ENCODE data around the gene SLC25A29. TPM values are rescaled to one million over a fixed set of nuclear protein-coding genes. Genes with fewer than 3 reads are reported as not detected.
A peak's percentile ranks its signal among the peaks of the same experiment; 100 is the strongest.

SLC25A29 gene
- total and polyA plus RNA-seq, 12 donors = 9.0 to 277 (median 88.4) TPM

DNA sequence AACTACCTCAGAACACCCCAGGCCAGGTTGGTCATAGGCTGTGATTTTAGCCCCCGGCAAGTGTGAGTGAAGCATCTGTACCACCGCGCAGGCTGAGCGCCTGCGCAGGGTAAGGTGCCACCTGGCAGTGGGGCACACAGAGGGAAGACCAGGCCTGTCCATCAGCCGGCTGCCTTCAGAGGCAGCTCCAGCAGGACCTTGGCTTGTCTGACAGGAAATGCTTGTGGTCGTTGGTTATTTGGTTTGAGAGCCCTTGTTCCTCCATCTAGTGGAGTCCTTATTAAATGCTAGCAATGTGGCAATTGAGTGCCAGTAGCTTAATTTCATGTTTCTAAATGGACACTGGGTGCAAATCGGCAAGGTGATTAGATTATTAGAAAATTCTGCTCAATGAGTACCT, 27.5 kb downstream of the SLC25A29 start:
- no peaks in the 10 kb centered on the region for H3K27me3 ChIP-seq
- no peaks in the 10 kb centered on the region for H3K9me3 ChIP-seq (replicated peaks in 1 of 3)
- intact Hi-C loops (cut with DNase I) = loop anchor here in 1 of 2 donors (5.0 kb wide), 1 partner anchor 36 kb away; no protein-coding TSS in a partner anchor
- peaks cover 0 to 15% of the 10 kb centered on the region in 2 donors for H3K36me3 ChIP-seq (replicated peaks in 1 of 2)
- TF ChIP-seq CTCF (IDR thresholded peaks at IDR 0.05) (no peak), POLR2A (IDR thresholded peaks at IDR 0.05) (no peak)
- DNase-seq = peak in 1 of 7 donors; percentile 20
- H3K27ac ChIP-seq = no peak overlapping the region
- H3K4me3 ChIP-seq = no peak overlapping the region
- 64 to 75% (median 69%) methylated on average over 8 of the region's 8 CpGs for WGBS, 4 donors
- H3K4me1 ChIP-seq (replicated peaks in 1 of 2) = peaks cover 2 to 28% of the 10 kb centered on the region in 2 donors

GRCh38 chr14:100275214-100275613, 31.0 kb downstream of the SLC25A29 start:
- Histone ChIP-seq H3K4me3 (no peak overlapping the region), H3K27ac (no peak overlapping the region)

DNA sequence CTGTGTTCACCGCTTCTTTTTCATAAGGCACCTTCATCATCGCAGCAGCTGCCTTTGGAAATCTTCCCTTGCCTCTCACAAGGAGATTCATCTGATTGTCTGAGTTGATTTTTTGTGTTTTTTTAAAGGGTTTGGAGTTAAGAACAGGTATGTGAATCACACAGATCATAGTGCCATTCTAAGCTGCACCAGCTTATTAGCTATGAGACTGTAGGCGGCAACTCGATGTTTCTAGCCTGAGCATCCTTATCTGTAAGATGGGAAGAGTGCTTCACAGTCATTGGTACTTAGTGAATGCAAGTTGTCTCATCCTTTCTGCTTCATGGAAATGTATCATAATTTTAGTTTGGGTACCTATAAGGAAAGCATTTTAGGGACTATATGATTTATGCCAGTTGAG, 32.0 kb downstream of the SLC25A29 start:
- DNase-seq = no peak
- 90 to 95% (median 93%) methylated on average over 4 of the region's 4 CpGs for WGBS, 4 donors
- no peaks in the 10 kb centered on the region for H3K9me3 ChIP-seq (replicated peaks in 1 of 3)
- H3K4me1 ChIP-seq (replicated peaks in 1 of 2) = peaks cover 14 to 37% of the 10 kb centered on the region in 2 donors
- H3K27me3 ChIP-seq = no peaks in the 10 kb centered on the region
- no peak overlapping the region for H3K27ac ChIP-seq
- intact Hi-C loops (cut with DNase I) = no loop called here
- H3K36me3 ChIP-seq (replicated peaks in 1 of 2) = peaks cover 0 to 15% of the 10 kb centered on the region in 2 donors
- H3K4me3 ChIP-seq = no peak overlapping the region
- TF ChIP-seq POLR2A (IDR thresholded peaks at IDR 0.05) = no peak
- TF ChIP-seq CTCF (IDR thresholded peaks at IDR 0.05) = no peak

More at GRCh38 chr14:100275214-100275613, 31.0 kb downstream of the SLC25A29 start:
- H3K9me3 ChIP-seq (replicated peaks in 1 of 3) = no peaks in the 10 kb centered on the region
- DNase-seq = no peak
- peaks cover 0 to 15% of the 10 kb centered on the region in 2 donors for H3K36me3 ChIP-seq (replicated peaks in 1 of 2)
- H3K27me3 ChIP-seq = no peaks in the 10 kb centered on the region
- intact Hi-C loops (cut with DNase I) = loop anchor here in 1 of 2 donors (5.0 kb wide), 1 partner anchor 33 kb away; no protein-coding TSS in a partner anchor
- WGBS, 4 donors = 73 to 84% (median 75%) methylated on average over 7 of the region's 7 CpGs
- H3K4me1 ChIP-seq (replicated peaks in 1 of 2) = peaks cover 14 to 39% of the 10 kb centered on the region in 2 donors
- TF ChIP-seq CTCF (IDR thresholded peaks at IDR 0.05) (no peak), POLR2A (IDR thresholded peaks at IDR 0.05) (no peak)

- Histone ChIP-seq H3K9me3 (replicated peaks in 1 of 3) (no peaks in the 10 kb centered on the region), H3K27ac (peak overlapping the region in 3 of 5 donors; percentile 27 to 51 (median 50)), H3K4me1 (replicated peaks in 1 of 2) (peaks cover 20 to 43% of the 10 kb centered on the region in 2 donors), H3K27me3 (no peaks in the 10 kb centered on the region), H3K4me3 (no peak overlapping the region), H3K36me3 (replicated peaks in 1 of 2) (peaks cover 0 to 2% of the 10 kb centered on the region in 2 donors)
- DNase-seq = peak; percentile 43 to 77 (median 65)
- intact Hi-C loops (cut with DNase I) = no loop called here
- 59 to 65% (median 61%) methylated on average over 10 of the region's 10 CpGs for WGBS, 4 donors
- peak; percentile 29 to 58 (median 46) for TF ChIP-seq CTCF (IDR thresholded peaks at IDR 0.05)
- TF ChIP-seq POLR2A (IDR thresholded peaks at IDR 0.05) = no peak
Measured at GRCh38 chr14:100271247-100271939, 34.9 kb downstream of the SLC25A29 start.

All from adrenal gland (tissue), 12 donors.